Common myeloid progenitor, CD34-positive (primary cell): ENCODE data around the gene MAGI2.
A peak's percentile ranks its signal among the peaks of the same experiment; 100 is the strongest.

Source experiments
- CTCF ChIA-PET: fragments of 350-600 bp; sonication (Branson Sonifier 250); formaldehyde crosslinking; loops from one replicate; lab custom pipeline; 2021; ENCODE audit warnings: antibody characterized with exemption; lab: Charles Lee
- POLR2A ChIA-PET: fragments of 350-600 bp; sonication (Branson Sonifier 250); formaldehyde crosslinking; loops from one replicate; lab custom pipeline; 2021; ENCODE audit warnings: antibody characterized with exemption; lab: Charles Lee
- DNase-seq, 3 donors: peaks; one replicate each; pipeline versions ENCODE4 v3.0.0 to v3.0.0-alpha.2; 2013
- H3K27ac ChIP-seq, 2 experiments: 1 replicate in 1 of 2; 2 replicates in 1 of 2; pipeline ENCODE4 v1.7.0; 2013; ENCODE audit warnings: inconsistent platforms in 2 of 2, low read length in 2 of 2, mild to moderate bottlenecking in 2 of 2, low read depth in 1 of 2, moderate library complexity in 1 of 2; ENCODE audit not compliant: severe bottlenecking in 2 of 2, insufficient read depth in 1 of 2, poor library complexity in 1 of 2
- H3K27me3 ChIP-seq, 5 experiments: replicated peaks in 2 of 5; 1 replicate in 3 of 5; 2 replicates in 2 of 5; pipeline versions ENCODE4 v1.6.1 to v1.7.0; 2013; ENCODE audit warnings: low read length in 4 of 5, mild to moderate bottlenecking in 2 of 5, moderate library complexity in 2 of 5, inconsistent platforms in 1 of 5; ENCODE audit not compliant: insufficient read depth in 5 of 5, control insufficient read depth in 4 of 5
- H3K36me3 ChIP-seq, 4 experiments: 1 replicate in 2 of 4; 2 replicates in 2 of 4; pipeline versions ENCODE4 v1.6.1 to v1.7.0; 2013; ENCODE audit warnings: low read length in 3 of 4, control low read depth in 1 of 4, mild to moderate bottlenecking in 1 of 4; ENCODE audit not compliant: control insufficient read depth in 4 of 4, insufficient read depth in 4 of 4
- H3K4me1 ChIP-seq, 4 experiments: 1 replicate in 3 of 4; 2 replicates in 1 of 4; pipeline versions ENCODE4 v1.6.1 to v1.7.1; 2013; ENCODE audit warnings: low read length in 3 of 4, mild to moderate bottlenecking in 3 of 4, control low read depth in 1 of 4, inconsistent platforms in 1 of 4, moderate library complexity in 1 of 4; ENCODE audit not compliant: control insufficient read depth in 4 of 4, insufficient read depth in 4 of 4; ENCODE audit errors: control extremely low read depth in 1 of 4
- H3K4me3 ChIP-seq, 7 experiments: 1 replicate in 4 of 7; 2 replicates in 3 of 7; pipeline versions ENCODE4 v1.5.1 to v1.7.0; 2013; ENCODE audit warnings: mild to moderate bottlenecking in 7 of 7, low read length in 6 of 7, moderate library complexity in 6 of 7, inconsistent platforms in 2 of 7, low read depth in 2 of 7, control low read depth in 1 of 7; ENCODE audit not compliant: insufficient read depth in 4 of 7, control insufficient read depth in 1 of 7; ENCODE audit errors: extremely low read depth in 1 of 7
- H3K9me3 ChIP-seq, 5 experiments: 1 replicate in 4 of 5; 2 replicates in 1 of 5; pipeline versions ENCODE4 v1.6.1 to v1.7.1; 2013; ENCODE audit warnings: low read length in 4 of 5, mild to moderate bottlenecking in 2 of 5, inconsistent platforms in 1 of 5, low read depth in 1 of 5, moderate library complexity in 1 of 5; ENCODE audit not compliant: control insufficient read depth in 4 of 5, insufficient read depth in 2 of 5; ENCODE audit errors: control extremely low read depth in 1 of 5
- WGBS: methylation state at CpG from one replicate; pipeline ENCODE4 v1.1.5; 2013; ENCODE audit not compliant: insufficient coverage; 5-methylcytosine and 5-hydroxymethylcytosine counted together

The MAGI2 gene

DNA sequence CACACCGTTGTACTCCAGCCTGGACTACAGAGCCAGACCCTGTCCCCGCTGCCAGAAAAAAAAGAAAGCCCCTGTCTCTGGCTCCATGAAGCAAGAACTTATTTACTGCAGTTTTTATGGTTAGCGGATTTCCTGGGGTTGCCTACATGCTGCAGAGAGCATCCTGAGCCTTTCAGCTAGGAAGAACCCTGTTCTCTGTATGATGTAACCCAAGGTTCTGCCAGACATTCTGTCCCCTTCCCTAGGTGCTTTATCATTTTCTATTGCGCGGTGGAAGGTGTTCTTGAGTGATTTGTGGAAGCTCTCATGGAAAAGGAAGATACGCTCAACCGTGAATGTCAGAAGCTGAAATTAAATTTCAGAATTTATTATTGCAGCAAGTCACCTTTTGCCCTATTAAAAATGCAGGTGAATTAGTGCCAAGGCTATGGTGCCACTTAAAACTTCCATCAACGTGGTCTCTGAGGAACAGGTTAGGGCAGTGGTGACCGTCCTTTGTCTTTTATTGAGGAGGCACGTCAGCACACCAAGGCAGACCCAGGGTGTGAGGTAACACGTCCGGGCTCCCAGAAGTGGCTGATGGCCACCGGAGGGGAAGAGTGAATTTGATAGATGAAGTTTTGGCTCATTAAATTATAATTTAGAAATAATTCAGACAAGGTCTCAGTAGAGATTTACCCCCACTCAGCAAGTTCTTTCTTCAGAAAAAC is 1381.8 kb downstream of the MAGI2 start:
- CTCF ChIA-PET = no interaction called here
- H3K4me1 ChIP-seq = no peaks in the 10 kb centered on the region
- H3K27me3 ChIP-seq = no peaks in the 10 kb centered on the region
- no peak overlapping the region for H3K27ac ChIP-seq
- WGBS = 96% methylated on average over 10 of the region's 13 CpGs
- no peaks in the 10 kb centered on the region for H3K9me3 ChIP-seq
- DNase-seq = no peak
- POLR2A ChIA-PET = no interaction called here
- no peaks in the 10 kb centered on the region for H3K36me3 ChIP-seq
- H3K4me3 ChIP-seq = no peak overlapping the region

DNA sequence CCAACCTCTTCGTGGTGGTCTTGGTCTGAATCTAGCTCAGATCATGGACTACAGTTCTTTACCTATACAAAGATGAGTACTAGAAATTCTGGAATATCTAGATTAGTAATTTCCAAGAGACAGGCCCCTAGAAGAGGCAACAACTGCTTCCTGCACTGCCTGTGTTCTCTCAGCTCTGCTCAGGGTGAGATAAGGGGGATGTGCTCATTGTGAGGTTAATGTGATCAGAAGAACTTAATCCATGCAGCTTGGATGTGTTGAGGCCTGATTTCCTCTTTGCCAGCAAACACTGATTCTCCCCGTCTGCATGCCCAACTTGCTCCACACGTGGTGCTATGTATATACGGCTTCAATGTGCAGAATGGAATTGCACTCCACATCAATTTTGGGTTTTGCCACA is 1386.9 kb downstream of the MAGI2 start:
- 85% methylated on average over 3 of the region's 4 CpGs for WGBS
- H3K4me1 ChIP-seq = no peaks in the 10 kb centered on the region
- POLR2A ChIA-PET = no interaction called here
- H3K36me3 ChIP-seq = no peaks in the 10 kb centered on the region
- peak in 2 of 3 donors; percentile 5 to 38 for DNase-seq
- no peaks in the 10 kb centered on the region for H3K9me3 ChIP-seq
- H3K27me3 ChIP-seq = no peaks in the 10 kb centered on the region
- no peak overlapping the region for H3K27ac ChIP-seq
- H3K4me3 ChIP-seq = no peak overlapping the region
- CTCF ChIA-PET = interaction anchor here (0.6 kb wide), 1 partner anchor 1127 kb away, joined by 3 read pairs; no protein-coding TSS in a partner anchor

DNA sequence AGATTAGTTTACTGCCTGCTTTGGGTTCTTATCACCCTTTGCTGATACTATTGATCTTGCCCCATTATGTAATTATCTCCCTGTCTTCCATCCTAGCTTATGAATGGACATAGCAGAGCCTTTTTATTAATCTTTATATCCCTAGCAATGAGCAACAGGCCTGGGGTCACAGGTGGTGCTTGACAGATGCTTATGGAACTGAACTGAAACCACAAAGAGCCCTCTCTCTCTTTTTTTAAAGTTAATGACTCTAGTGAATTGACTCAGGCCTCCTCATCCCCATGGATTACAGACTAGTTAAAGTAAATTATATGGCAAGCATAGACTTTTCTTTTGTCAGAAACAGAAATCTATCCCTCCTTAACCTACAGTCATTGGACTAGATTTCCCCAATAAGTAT is 1389.7 kb downstream of the MAGI2 start:
- Histone ChIP-seq H3K27ac (no peak overlapping the region), H3K9me3 (no peaks in the 10 kb centered on the region), H3K36me3 (no peaks in the 10 kb centered on the region), H3K27me3 (peaks cover 0 to 3% (median 0%) of the 10 kb centered on the region in 5 experiments), H3K4me1 (no peaks in the 10 kb centered on the region), H3K4me3 (no peak overlapping the region)
- DNase-seq = no peak
- CTCF ChIA-PET = no interaction called here
- POLR2A ChIA-PET = no interaction called here

DNA sequence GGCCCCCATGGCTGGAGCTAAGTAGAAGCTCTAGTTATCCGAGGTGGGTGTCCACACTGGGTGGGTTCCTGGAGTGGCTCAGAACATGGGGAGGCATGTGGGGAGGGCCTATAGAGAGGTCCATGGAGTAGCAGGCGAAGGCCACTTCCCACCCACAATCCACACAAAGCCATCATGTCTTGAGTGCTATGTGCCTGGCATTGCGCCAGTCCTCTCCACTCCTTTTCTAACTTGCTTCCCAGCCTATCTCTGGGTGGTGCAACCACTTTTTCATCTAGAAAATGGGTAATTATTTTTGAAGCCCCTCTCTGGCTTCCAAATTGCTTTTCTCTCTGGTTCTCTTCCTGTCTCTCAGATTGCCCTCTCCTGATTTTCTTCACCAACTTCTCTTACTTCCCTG is 1391.3 kb downstream of the MAGI2 start:
- no peak for DNase-seq
- no peaks in the 10 kb centered on the region for H3K4me1 ChIP-seq
- no peaks in the 10 kb centered on the region for H3K9me3 ChIP-seq
- WGBS = 100% methylated on average over 1 of the region's 3 CpGs
- no peak overlapping the region for H3K27ac ChIP-seq
- H3K27me3 ChIP-seq = peaks cover 0 to 3% (median 0%) of the 10 kb centered on the region in 5 experiments
- no peaks in the 10 kb centered on the region for H3K36me3 ChIP-seq
- no peak overlapping the region for H3K4me3 ChIP-seq
- ChIA-PET CTCF (no interaction called here), POLR2A (no interaction called here)

DNA sequence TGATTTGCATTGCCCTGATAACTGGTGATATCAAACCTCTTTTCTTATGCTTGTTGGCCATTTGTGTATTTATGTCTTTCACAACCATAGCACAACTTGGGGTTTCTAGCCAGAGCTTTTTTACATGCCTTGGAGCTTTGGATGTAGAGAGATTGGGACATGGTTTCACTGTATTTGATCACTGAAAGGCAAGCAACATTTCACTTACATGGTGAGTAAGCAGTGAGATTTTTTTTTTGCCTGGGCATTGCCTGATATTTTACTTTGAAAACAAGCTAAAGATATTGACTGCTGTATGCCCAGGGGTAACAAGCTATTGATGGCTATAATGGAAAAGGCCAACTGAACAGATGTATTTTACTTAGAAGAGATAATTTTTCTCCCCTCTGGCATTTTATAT is 1395.9 kb downstream of the MAGI2 start:
- DNase-seq = no peak
- CTCF ChIA-PET = interaction anchor here (0.6 kb wide), 1 partner anchor 599 kb away, joined by 3 read pairs; no protein-coding TSS in a partner anchor
- Histone ChIP-seq H3K9me3 (no peaks in the 10 kb centered on the region), H3K4me1 (no peaks in the 10 kb centered on the region), H3K27ac (no peak overlapping the region), H3K4me3 (no peak overlapping the region), H3K27me3 (peaks cover 0 to 3% (median 0%) of the 10 kb centered on the region in 5 experiments), H3K36me3 (no peaks in the 10 kb centered on the region)
- POLR2A ChIA-PET = no interaction called here

DNA sequence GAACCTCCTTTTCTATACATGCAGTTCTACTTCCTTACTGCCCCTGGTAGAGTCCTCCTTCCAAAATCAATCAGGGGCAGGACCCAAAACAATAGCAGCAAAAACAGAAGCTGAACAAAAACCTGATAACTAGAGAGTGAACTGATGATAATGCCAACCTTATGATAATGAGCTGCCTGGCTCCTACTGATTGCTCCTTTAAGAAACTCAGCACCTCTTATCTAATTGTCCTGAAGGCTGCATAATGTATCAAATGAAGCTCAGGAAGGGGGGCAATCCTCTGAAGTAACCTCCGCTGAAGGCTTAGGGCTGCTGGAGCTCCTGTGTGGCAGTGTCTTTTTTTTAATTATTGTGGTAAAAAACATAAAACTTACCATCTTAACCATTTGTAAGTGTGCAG is 1397.9 kb downstream of the MAGI2 start:
- H3K4me3 ChIP-seq = no peak overlapping the region
- DNase-seq = peak; percentile 11 to 68 (median 21)
- no peaks in the 10 kb centered on the region for H3K9me3 ChIP-seq
- ChIA-PET POLR2A (no interaction called here), CTCF (no interaction called here)
- no peak overlapping the region for H3K27ac ChIP-seq
- WGBS = no CpG with 5 or more reads among the region's 1 CpG
- H3K36me3 ChIP-seq = no peaks in the 10 kb centered on the region
- no peaks in the 10 kb centered on the region for H3K4me1 ChIP-seq
- peaks cover 0 to 3% (median 0%) of the 10 kb centered on the region in 5 experiments for H3K27me3 ChIP-seq

DNA sequence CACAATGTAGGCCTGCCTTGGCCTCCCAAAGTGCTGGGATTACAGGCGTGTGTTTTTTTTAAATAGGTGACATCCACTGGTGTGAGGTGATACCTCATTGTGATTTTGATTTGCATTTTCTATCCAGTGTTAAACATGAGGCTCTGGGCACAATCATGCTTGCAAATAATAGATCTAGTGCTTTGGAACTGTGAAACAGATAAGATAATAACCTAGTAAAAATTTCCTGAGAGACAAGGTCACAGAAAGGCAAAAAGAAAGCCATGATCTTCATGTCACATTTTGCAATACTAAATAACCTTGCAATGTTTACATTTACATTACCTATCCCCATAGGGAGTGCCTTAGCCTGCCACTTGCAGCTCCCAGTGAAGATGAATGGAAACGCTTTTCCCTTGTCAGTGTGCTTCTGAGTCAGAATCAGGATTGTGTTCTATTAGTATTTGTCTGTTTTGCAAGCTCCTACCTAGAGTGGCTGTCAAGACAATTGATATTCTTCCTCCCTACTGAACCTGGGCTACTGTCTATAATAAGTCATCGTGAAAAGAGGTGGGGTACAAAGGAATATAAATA is 1398.4 kb downstream of the MAGI2 start:
- Histone ChIP-seq H3K27ac (no peak overlapping the region), H3K36me3 (no peaks in the 10 kb centered on the region), H3K27me3 (peaks cover 0 to 3% (median 0%) of the 10 kb centered on the region in 5 experiments), H3K4me3 (no peak overlapping the region), H3K4me1 (no peaks in the 10 kb centered on the region), H3K9me3 (no peaks in the 10 kb centered on the region)
- DNase-seq = no peak
- CTCF ChIA-PET = no interaction called here
- POLR2A ChIA-PET = no interaction called here
- WGBS = 100% methylated on average over 2 of the region's 3 CpGs
